AG09319 (cell line): ENCODE measurements around the gene EPHA8.

Experiments
- DNase-seq: peaks from one replicate; pipeline ENCODE4 v3.0.0-alpha.2; 2010; ENCODE audit warnings: low read depth; ENCODE audit errors: extremely low read depth
- TF ChIP-seq, protein P1 (sequence below): IDR thresholded peaks from 2 replicates; pipeline ENCODE4 v1.5.1; 2011; ENCODE audit warnings: low read depth, mild to moderate bottlenecking, inconsistent platforms, low read length, moderate library complexity

Gene EPHA8

GRCh38 chr1:22527555-22528296 lies 35.6 kb upstream of the EPHA8 start:
- DNase-seq = no peak
- TF ChIP-seq, protein P1, sequence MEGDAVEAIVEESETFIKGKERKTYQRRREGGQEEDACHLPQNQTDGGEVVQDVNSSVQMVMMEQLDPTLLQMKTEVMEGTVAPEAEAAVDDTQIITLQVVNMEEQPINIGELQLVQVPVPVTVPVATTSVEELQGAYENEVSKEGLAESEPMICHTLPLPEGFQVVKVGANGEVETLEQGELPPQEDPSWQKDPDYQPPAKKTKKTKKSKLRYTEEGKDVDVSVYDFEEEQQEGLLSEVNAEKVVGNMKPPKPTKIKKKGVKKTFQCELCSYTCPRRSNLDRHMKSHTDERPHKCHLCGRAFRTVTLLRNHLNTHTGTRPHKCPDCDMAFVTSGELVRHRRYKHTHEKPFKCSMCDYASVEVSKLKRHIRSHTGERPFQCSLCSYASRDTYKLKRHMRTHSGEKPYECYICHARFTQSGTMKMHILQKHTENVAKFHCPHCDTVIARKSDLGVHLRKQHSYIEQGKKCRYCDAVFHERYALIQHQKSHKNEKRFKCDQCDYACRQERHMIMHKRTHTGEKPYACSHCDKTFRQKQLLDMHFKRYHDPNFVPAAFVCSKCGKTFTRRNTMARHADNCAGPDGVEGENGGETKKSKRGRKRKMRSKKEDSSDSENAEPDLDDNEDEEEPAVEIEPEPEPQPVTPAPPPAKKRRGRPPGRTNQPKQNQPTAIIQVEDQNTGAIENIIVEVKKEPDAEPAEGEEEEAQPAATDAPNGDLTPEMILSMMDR = no peak

- DNase-seq = no peak
- TF ChIP-seq, protein P1 = no peak
These were observed 34.8 kb upstream of the EPHA8 start for GRCh38 chr1:22528451-22528850.

GRCh38 chr1:22529901-22530621 lies 33.2 kb upstream of the EPHA8 start:
- peak; percentile 10 for DNase-seq
- TF ChIP-seq, protein P1 = no peak

- TF ChIP-seq, protein P1 = no peak
- no peak for DNase-seq
These were observed 32.6 kb upstream of the EPHA8 start for GRCh38 chr1:22530715-22531114.

DNA sequence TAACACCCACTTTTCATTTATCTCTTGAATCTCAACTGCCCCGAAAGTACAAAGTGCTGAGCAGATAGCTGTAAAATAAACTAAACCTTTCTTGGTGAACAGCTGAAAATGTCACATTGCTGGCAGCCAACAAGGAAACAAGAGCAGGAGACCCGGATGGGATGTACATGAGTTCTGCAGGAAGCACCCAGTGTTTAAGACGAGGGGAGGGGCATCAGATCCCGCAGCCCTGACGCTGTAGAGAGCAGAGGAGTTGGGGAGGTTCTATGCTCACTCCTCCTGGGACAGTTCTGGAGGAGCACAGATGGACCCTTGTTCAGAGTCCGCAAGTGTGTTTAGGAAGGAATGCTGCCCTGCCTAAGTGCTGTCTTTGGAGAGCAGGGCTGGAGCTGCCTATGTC lies 32.0 kb upstream of the EPHA8 start:
- DNase-seq = no peak

GRCh38 chr1:22533244-22533895 lies 29.9 kb upstream of the EPHA8 start:
- TF ChIP-seq, protein P1 = no peak

More for the DNA sequence above, 32.0 kb upstream of the EPHA8 start:
- TF ChIP-seq, protein P1 = no peak

DNA sequence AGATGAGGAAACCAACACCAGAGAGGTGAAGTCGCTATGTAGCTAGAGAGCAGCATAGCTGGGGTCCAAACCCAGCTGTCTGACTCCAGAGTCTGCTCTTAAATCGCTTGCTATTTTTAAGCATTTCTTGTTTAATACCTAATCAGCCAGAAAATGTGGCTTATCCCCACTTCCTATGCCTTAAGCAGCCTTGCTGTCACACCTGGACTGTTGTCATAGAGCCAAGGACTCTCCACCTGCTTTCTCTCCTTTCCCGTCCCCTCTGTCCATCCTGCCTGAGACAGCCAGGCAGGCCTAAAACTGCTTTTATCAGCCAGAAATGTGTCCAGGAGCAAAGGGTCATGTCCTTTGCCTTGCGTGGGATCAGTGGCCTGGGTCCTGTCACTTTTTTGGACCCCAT lies 28.3 kb upstream of the EPHA8 start:
- TF ChIP-seq, protein P1 = no peak
- DNase-seq = no peak

More at GRCh38 chr1:22533244-22533895, 29.9 kb upstream of the EPHA8 start:
- DNase-seq = no peak
